ENCODE measurements around the gene PRAMEF17.
"Not testable (repeated sequence)": the region's sequence is repeated elsewhere in the genome, so short reads cannot be mapped to it uniquely, and the experiment has no call there.

The PRAMEF17 gene

GRCh38 chr1:13380380-13380779 lies 9.1 kb upstream of the PRAMEF17 start:
- not testable (repeated sequence) for H2AFZ ChIP-seq; H3K9me3 ChIP-seq (ENCODE audit: control insufficient read depth, low read length); H3K9ac ChIP-seq; H3K36me3 ChIP-seq (ENCODE audit: control insufficient read depth, insufficient read depth, low read length); H3K27me3 ChIP-seq (ENCODE audit: control insufficient read depth, insufficient read depth, low read length); H3K4me3 ChIP-seq (ENCODE audit: low read depth, low read length); H3K4me2 ChIP-seq (ENCODE audit: low read length); H3K27ac ChIP-seq; H3K79me2 ChIP-seq; H3K4me1 ChIP-seq

GRCh38 chr1:13393004-13393403 lies 3.6 kb downstream of the PRAMEF17 start:
- not testable (repeated sequence) for H3K4me3 ChIP-seq (ENCODE audit: low read depth, low read length); H3K27me3 ChIP-seq (ENCODE audit: control insufficient read depth, insufficient read depth, low read length); H3K9ac ChIP-seq; H3K27ac ChIP-seq; H3K4me1 ChIP-seq; H2AFZ ChIP-seq; H3K79me2 ChIP-seq; H3K9me3 ChIP-seq (ENCODE audit: control insufficient read depth, low read length); H3K4me2 ChIP-seq (ENCODE audit: low read length); H3K36me3 ChIP-seq (ENCODE audit: control insufficient read depth, insufficient read depth, low read length)

GRCh38 chr1:13394761-13395160 lies 5.3 kb downstream of the PRAMEF17 start:
- H3K4me1 ChIP-seq; H3K9me3 ChIP-seq (ENCODE audit: control insufficient read depth, low read length); H3K79me2 ChIP-seq; H3K27me3 ChIP-seq (ENCODE audit: control insufficient read depth, insufficient read depth, low read length); H3K27ac ChIP-seq; H2AFZ ChIP-seq; H3K9ac ChIP-seq; H3K4me3 ChIP-seq (ENCODE audit: low read depth, low read length); H3K4me2 ChIP-seq (ENCODE audit: low read length); H3K36me3 ChIP-seq (ENCODE audit: control insufficient read depth, insufficient read depth, low read length): not testable (repeated sequence)

- H3K9me3 ChIP-seq (ENCODE audit: control insufficient read depth, low read length); H3K27me3 ChIP-seq (ENCODE audit: control insufficient read depth, insufficient read depth, low read length); H3K36me3 ChIP-seq (ENCODE audit: control insufficient read depth, insufficient read depth, low read length); H3K4me2 ChIP-seq (ENCODE audit: low read length); H3K27ac ChIP-seq; H3K4me3 ChIP-seq (ENCODE audit: low read depth, low read length); H3K79me2 ChIP-seq; H2AFZ ChIP-seq; H3K4me1 ChIP-seq; H3K9ac ChIP-seq: not testable (repeated sequence)
These were observed 5.9 kb downstream of the PRAMEF17 start for GRCh38 chr1:13395311-13395710.

- TF ChIP-seq CTCF (IDR thresholded peaks at IDR 0.05), result no peak
- Histone ChIP-seq H3K4me3 (ENCODE audit: low read depth, low read length) (no peak overlapping the region), H3K27ac (no peak overlapping the region), H3K4me1 (no peaks in the 10 kb centered on the region), H3K9ac (no peak overlapping the region), H3K79me2 (no peaks in the 10 kb centered on the region), H3K27me3 (ENCODE audit: control insufficient read depth, insufficient read depth, low read length) (no peaks in the 10 kb centered on the region), H3K9me3 (ENCODE audit: control insufficient read depth, low read length) (no peaks in the 10 kb centered on the region), H3K4me2 (ENCODE audit: low read length) (no peak overlapping the region), H2AFZ (no peak overlapping the region), H3K36me3 (ENCODE audit: control insufficient read depth, insufficient read depth, low read length) (no peaks in the 10 kb centered on the region)
These were observed 18.4 kb downstream of the PRAMEF17 start for GRCh38 chr1:13407811-13408210.

GRCh38 chr1:13410150-13410549 lies 20.7 kb downstream of the PRAMEF17 start, which contains the start of gene PRAMEF20:
TSS of gene PRAMEF20 (plus strand) at chr1:13410450. CDS start at chr1:13416355, 5,905 bp downstream.
- not testable (repeated sequence) for H3K4me2 ChIP-seq (ENCODE audit: low read length); H3K36me3 ChIP-seq (ENCODE audit: control insufficient read depth, insufficient read depth, low read length)

GRCh38 chr1:13430495-13430894 lies 41.1 kb downstream of the PRAMEF17 start:
- Histone ChIP-seq H3K4me3 (ENCODE audit: low read depth, low read length) (no peak overlapping the region), H3K27me3 (ENCODE audit: control insufficient read depth, insufficient read depth, low read length) (no peaks in the 10 kb centered on the region), H3K27ac (no peak overlapping the region), H3K9me3 (ENCODE audit: control insufficient read depth, low read length) (no peaks in the 10 kb centered on the region), H3K36me3 (ENCODE audit: control insufficient read depth, insufficient read depth, low read length) (no peaks in the 10 kb centered on the region), H2AFZ (no peak overlapping the region), H3K4me1 (no peaks in the 10 kb centered on the region), H3K9ac (no peak overlapping the region), H3K4me2 (ENCODE audit: low read length) (no peak overlapping the region), H3K79me2 (no peaks in the 10 kb centered on the region)
- TF ChIP-seq CTCF (IDR thresholded peaks at IDR 0.05), result no peak

More at GRCh38 chr1:13410150-13410549, 20.7 kb downstream of the PRAMEF17 start, which contains the start of gene PRAMEF20:
- not testable (repeated sequence) for H3K9ac ChIP-seq; H3K4me1 ChIP-seq; H3K79me2 ChIP-seq; H3K27ac ChIP-seq; H3K4me3 ChIP-seq (ENCODE audit: low read depth, low read length); H3K27me3 ChIP-seq (ENCODE audit: control insufficient read depth, insufficient read depth, low read length); H3K9me3 ChIP-seq (ENCODE audit: control insufficient read depth, low read length); H2AFZ ChIP-seq
